NCI-H526 (cell line): ENCODE results near the gene MYCBP2.
A peak's percentile ranks its signal among the peaks of the same experiment; 100 is the strongest.
"Not testable (repeated sequence)": the region's sequence is repeated elsewhere in the genome, so short reads cannot be mapped to it uniquely, and the experiment has no call there.

Experiments used
- DNase-seq, 2 experiments: peaks; one replicate each; lab custom pipeline; 2025; lab: John Stamatoyannopoulos, UW

The MYCBP2 gene

GRCh38 chr13:77335543-77335942 is 8.6 kb upstream of the MYCBP2 start:
- DNase-seq = no peak

GRCh38 chr13:77333594-77333993 is 6.7 kb upstream of the MYCBP2 start:
- no peak for DNase-seq

DNA sequence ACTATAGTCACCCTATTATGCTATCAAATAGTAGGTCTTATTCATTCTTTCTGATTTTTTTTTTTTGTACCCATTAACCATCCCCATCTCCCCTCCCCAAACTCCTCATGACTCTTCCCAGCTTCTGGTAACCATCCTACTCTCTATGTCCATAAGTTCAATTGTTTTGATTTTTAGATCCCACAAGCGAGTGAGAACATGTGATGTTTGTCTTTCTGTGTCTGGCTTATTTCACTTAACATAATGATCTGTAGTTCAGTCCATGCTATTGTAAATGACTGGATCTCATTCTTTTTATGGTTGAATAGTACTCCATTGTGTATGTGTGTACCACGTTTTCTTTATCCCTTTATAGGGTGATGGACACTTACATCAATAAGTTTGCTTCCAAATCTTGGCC is 4.5 kb upstream of the MYCBP2 start:
- no peak for DNase-seq

GRCh38 chr13:77329911-77330584 is 3.2 kb upstream of the MYCBP2 start:
- peak; percentile 70 to 91 for DNase-seq

DNA sequence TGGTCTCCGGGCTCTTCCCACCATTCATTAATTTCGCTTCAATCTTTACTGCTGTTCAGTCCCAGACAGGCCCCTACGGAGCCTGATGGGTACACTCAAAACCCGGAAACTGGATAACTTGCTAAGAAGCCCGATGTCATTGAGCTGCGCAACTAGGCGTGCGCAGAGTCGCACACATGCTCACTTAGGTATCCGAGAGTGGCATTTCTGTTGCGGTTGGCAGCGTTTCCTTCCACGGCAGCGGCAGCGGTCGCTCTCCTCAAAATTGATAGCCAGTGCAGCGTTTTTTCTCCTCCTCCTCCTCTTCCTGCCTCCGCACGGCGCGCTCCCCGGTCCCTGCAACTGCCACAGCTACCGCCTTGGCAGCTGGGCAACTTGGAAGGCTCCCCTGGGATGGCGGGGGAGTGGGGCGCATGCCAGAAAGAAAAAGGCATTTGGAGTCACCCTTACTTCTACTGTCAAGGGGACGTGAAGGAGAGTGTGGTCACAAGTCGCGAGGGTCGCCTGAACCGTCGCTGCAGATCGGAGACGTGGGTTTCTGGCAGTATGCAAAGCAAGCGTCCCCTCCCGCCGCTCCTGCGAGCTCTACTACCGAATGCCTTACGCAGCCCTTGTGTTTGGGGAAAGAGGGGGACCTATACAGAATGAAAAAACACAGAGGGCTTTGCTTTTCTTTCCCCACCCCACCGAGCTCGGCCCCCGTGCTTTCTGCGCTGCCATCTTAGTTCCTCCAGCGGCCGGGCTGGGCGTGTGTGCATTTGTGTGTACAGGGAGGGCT is 2.4 kb upstream of the MYCBP2 start:
- peak; percentile 99 for DNase-seq

DNA sequence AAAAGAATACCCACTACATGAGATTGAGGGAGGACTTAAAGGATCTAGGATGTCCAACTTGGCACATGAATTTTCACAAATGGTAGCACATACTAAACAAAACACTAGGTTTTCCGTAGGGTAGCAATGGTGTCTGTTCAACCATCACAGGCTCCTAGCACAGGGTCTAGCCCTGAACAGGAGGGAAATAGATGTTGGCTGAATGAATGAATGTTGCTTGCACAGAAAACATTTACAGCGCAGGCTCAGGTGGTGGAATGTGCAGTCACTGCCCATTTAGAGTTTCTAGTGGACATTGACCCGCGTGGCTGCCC is 1.9 kb upstream of the MYCBP2 start:
- no peak for DNase-seq

DNA sequence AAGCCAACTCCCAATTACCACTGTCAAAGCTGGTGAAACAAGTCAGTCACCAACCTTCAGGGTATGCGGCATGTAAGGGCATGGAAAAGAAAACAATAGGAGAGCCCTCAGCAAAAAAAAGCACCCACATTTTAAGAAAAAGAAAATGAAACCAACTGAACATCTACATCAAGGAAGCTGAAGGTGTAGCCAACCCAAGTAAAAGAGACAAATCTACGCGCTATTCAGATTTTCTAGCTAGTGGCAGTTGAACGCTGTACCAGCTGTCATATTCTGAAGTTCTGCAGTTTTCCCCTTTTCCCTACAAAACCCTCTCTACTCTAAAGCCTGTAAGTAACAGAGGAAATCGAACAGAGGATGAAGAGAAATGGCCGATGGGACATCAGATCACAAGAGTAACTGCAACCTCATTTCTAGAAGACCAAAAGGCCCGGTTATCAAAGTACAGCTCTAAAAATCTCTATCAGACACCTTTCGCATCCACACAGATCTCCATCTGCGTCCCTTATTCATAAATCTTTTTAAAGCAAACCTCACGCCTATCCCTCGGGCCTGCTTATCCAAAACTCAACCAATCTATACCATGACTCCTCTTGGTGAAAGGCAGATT is 1.4 kb downstream of the MYCBP2 start:
- DNase-seq = peak; percentile 36 to 61

DNA sequence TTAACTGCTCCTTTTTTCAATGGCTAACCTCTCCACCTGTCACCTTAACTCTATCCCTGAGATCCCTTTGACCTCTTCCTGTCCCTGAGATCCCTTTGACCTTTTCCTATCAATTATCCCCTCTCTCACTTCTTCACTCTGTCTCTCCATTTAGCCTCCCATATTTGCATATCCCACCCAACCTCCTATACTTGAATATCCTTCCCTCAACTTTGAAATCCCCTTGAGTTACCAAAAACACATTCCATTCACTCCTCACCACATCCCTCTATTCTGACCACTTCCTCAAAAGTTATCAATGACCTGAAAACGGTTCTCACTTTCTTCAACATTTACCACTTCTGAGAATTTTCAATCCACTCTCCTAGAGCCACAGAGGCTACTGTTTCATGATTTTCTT is 3.0 kb downstream of the MYCBP2 start:
- no peak for DNase-seq

- DNase-seq = no peak
Measured at GRCh38 chr13:77319536-77319935, 7.4 kb downstream of the MYCBP2 start.

- DNase-seq = no peak
Measured at GRCh38 chr13:77318741-77319140, 8.2 kb downstream of the MYCBP2 start.

GRCh38 chr13:77316430-77316829 is 10.5 kb downstream of the MYCBP2 start:
- no peak for DNase-seq

- DNase-seq = not testable (repeated sequence)
Measured at GRCh38 chr13:77315509-77315908, 11.4 kb downstream of the MYCBP2 start.

DNA sequence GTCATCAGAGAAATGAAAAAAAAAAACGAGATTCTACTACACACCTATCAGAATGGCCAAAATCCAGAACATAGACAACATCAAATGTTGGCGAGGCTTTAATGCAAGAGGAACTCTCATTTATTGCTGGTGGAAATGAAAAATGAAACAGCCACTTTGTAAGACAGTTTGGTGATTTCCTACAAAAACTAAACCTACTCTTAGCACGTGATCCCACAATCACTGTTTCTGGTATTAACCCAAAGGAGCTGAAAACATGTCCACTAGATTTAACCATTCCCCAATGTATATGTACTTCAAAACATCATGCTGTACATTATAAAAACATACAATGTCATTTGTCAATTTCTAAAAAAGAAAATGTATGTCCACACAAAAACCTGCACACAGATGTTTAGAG is 13.0 kb downstream of the MYCBP2 start:
- no peak for DNase-seq

- DNase-seq = no peak
Measured at GRCh38 chr13:77312311-77312710, 14.6 kb downstream of the MYCBP2 start.

GRCh38 chr13:77310579-77311279 is 16.2 kb downstream of the MYCBP2 start:
- no peak for DNase-seq

- no peak for DNase-seq
Measured at GRCh38 chr13:77310161-77310560, 16.7 kb downstream of the MYCBP2 start.

GRCh38 chr13:77309254-77309653 is 17.6 kb downstream of the MYCBP2 start:
- DNase-seq = no peak

- DNase-seq = peak; percentile 45 to 67
Measured at GRCh38 chr13:77306458-77306857, 20.4 kb downstream of the MYCBP2 start.

GRCh38 chr13:77305266-77305665 is 21.6 kb downstream of the MYCBP2 start:
- no peak for DNase-seq

DNA sequence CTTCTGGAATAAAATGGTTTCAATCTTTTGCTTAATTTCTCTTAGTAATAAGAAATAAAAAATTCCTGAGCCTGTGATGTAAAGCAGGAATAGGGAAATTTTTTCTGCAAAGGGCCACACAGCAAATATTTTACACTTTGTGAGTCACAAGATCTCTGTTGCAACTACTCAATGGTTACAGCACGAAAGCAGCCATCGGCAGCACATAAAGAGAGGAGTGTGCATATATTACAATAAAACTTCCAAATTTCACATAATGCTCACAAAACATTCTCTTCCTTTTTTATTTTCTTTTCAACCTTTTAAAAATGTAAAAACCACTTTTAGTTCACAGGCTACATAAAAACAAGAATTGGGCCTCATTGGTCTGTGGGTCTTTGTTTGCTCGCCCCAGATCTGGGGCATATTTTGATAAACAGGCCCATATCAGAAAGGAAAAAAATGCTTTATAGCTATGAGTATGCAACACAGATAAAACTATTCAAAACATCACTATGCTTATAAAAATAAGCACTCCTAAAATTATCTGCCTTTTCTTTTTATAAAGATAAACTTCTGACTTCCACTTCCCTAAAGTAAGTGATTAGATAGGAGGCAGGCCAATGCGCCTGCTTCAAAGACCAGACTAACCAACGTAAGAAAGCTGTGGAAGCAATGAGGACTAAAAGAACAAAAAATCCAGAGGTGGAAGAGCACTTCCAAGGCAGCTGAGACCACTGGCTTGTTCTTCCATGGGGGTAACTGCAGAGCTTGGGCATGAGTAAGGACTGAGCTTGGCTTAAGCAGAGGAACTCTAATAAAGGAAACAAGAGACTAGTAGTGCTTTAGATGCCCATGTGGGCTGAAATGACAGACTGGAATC is 26.5 kb downstream of the MYCBP2 start:
- no peak for DNase-seq

GRCh38 chr13:77299587-77299986 is 27.3 kb downstream of the MYCBP2 start:
- no peak for DNase-seq

DNA sequence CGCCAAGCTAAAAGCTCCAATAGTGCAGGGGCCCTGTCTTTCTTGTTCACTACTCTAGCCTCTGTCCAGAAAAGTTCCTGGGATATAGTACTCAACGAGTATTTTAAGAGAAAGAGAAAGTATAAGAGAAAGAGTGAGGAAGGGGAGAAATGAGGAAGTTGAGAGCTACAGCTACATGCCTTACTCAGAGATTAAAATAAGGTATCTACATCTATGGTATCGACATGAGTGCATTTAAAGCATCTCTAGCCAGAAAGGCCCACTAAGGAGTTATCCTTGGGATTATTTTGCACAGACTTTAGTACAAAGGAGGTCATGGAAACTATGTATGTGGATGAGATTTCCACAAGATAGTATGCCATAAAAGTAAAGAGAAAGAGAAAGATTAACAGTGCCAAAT is 28.5 kb downstream of the MYCBP2 start:
- no peak for DNase-seq
